IPS-NIHi7 (cell line): ENCODE measurements around the gene TPRA1.
A peak's percentile ranks its signal among the peaks of the same experiment; 100 is the strongest.

Source experiments
- DNase-seq: peaks from one replicate; pipeline ENCODE4 v3.0.0; 2012; ENCODE audit warnings: mixed read lengths; ENCODE audit errors: extremely low spot score

Gene TPRA1

DNA sequence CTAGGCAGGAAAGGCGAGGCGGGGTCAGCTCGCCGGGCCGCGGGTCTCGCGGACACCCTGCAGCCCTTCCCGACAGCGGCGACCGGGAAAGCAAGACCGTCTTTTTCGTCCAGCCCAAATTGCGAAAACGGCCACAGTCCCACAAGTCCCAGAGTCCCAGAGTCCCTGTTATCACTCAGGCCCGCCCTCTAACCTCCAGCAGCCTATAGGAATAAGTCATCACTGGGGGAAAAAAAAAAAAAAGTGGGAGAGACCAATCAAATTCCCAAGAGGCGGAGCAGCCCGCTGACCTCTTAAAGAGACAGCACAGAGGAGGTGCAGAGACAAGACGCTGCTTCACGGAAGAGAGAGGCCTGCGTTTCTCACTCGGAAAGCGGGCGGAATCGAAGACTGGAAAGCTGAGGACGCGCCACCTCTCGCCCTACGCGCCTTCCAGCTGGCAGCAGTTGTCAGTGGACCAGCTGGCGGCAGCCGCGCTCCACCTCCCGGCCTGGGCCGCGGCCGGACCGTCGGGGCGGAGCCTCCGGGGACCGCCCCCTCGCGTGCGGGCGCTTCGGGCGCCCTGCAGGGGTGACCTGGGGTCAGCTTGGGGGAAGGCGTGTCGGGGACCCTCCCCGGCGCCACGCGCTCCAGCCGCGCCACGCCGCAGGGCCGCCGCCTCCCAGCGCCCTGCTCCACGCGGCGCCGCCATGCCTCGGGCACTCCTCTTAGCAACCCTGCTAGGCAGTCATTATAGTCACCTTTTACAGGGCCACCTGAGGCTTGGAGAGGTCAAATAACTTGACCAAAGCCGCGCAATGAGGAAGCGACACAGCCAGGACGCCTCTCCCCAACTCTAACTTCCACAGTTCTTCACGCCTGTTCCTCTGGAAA is at the start of gene TPRA1:
Gene TPRA1, minus strand, starts transcription at position 141 of the 873 bp plus-strand sequence. CDS start 10,587 bp downstream, outside the sequence.
- peak; percentile 95 for DNase-seq

DNA sequence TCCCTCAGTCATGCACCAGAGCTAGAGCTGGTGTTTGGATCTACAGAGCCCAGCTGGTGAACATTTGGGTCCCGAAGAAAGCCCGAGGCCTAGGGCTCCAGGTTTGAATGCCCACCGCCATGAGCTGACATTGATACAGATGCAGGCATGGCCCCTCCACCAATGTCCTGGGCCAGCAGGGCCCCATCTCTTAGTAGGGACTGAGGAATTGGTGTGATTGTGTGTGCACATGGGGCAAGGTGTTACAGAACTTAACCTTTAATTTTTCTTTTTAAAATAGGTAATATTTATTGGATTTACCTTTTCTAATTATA is 49.5 kb upstream of the TPRA1 start:
- no peak for DNase-seq

DNA sequence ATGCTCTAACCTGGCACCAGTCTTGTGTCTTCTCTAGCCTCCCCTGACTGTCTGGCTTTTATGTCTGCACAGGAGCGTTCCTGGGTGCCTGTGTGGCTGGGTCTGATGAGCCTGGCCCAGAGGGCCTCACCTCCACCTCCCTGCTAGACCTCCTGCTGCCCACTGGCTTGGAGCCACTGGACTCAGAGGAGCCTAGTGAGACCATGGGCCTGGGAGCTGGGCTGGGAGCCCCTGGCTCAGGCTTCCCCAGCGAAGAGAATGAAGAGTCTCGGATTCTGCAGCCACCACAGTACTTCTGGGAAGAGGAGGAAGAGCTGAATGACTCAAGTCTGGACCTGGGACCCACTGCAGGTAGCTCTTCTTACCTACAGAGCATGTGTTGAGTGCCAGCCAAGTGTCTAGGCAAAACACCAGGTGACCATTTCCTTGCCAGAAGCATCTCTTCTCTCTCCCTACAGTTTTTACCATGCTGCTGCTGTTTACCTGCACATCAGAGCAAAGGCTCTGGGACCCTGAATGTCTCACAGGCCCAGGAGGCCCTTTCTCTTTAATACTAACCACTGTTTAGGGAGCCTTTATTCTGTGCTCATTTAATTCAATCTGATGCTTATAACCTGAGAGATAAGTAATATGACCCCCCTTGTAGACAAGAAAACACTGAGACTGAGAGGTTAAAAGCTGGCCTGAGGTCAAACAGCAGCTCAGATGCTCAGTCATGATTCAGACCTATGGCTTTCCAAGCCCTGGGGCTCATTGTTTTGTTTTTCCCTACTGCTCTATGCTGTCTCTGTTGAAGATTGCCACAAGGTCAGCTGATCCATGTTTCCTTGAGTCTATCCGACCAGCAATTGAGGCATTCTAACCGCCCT is 48.9 kb upstream of the TPRA1 start:
- no peak for DNase-seq

DNA sequence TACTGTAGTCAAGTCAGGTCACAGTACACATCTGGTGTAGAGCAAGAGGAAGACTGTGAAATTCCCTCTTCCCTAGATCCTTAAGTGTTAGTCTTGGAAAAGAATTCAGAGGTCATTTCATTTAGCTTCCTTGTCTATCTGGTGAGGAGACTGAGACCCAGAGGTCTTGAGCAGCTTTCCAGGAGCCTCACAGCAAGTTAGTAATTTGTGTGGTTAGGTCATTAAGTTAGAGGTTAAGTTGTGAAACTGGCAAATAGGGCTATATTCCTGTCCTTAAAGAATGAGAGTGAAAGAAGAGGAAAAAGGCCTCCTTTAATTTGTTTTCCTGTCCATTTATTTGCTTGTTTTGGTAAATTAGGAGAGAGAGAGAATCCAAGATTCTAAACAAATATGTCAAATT is 47.4 kb upstream of the TPRA1 start:
- DNase-seq = no peak

DNA sequence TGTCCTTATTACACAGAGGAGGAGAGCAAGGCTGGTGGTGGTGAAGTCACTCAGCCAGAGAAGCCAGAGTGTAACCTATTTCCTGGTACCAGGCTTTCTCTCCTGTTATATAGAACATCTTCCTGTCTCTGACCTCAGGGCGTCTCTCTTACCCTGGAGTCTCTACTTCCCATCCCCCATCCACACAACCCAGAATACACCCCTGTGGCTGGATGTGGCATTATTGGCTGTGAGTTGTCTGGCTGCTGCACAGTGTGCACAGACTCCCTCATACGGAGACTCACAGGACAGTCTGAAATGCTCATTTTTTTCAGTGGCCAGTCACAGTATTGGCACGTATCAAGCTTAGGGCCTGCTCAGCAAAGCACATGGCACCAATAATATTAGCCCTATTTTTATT is 47.0 kb upstream of the TPRA1 start:
- no peak for DNase-seq

DNA sequence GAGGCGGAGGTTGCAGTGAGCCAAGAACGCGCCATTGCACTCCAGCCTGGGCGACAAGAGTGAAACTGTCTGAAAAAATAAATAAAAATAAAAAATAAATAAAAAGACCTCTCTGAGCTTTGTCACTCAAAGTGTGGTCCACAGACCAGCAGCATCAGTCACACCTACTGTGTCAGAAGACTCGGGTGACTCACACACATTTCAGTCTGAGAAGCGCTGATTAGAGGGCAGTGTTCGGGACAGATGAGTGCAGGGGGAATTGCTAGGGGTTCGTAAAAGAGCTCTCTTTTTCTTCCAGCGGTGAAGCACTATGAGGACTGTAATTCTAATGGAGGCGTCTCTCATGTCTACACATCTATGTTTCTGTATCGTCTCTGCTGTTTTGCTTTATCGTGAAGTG is 44.1 kb upstream of the TPRA1 start:
- no peak for DNase-seq

DNA sequence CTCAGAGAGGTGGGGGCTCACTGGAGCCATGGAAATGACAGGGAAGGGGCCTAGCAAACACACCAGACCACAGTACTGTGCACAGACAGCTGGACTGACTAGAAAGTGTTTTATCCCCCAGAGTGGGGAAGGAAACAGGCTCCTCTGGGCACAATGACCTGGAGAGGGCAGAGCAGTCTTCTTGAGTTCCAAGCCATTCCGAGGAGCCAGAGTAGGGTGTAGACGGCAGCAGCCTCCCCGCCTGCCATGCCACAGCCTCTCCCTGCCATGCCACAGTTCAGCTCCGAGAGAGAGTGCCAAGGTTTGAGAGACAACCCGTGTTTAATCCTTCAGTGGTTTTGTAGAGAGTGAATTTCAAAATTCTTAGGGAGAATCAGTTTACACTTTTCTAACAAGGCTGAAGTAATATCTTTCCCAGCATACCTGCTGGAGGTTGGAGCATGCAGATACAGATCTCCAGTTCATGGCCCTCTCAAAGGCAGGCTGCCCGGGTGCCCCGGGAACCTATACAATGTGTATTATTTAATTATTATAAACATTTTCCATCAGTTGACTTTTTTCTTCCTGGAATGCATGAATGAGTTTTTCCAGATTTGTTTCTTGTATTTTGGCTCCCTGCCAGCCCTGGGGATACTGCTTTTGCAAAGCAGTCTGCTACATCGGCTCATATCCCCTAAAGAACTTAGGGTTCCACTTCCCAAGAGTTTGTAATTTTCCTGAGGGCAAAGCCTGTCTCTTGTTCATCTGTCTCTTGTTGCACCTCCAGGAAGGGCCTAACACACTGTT is 41.7 kb upstream of the TPRA1 start:
- no peak for DNase-seq

DNA sequence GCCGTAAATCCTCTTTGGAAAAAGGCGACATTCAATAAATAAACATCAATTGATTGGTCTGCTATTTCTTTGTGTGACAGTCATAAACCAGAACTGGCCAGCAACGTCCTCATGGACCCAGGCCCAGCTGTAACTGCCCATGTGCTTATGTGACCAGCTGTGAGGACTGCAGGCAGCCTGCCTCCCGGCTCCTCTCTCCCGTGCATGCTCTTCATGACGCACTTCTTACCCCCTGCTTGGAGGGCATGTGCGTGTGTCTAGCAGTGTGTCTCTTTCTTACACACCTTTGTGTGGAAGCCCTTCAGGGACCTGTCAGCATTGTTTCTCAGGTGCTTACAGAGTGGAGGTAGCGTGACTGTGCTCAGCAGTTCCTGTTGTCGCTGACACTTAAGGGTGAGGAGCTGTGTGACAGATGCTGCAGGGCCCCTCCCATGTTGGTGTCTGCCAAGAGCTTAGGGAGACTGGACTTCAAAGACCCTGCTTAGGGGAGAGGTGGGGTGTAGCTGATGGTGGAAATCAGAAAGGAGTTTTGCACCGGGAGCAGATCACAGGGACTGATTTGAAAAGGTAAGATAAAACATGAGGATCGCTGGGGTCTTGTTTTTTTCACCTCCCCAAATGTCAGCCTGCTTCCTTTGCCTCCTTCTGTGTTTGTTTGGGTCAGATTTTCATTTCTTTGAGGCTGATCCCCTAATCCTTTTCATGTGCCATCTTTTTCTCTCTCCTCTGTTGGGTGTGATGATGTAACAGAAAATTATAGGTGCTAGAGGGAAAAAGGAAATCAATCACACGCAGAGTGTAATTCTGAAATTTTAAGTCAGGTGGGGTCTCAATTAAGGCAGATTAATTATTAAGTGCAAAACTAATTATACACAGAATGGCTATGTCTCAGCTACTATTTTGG is 40.5 kb upstream of the TPRA1 start:
- no peak for DNase-seq

DNA sequence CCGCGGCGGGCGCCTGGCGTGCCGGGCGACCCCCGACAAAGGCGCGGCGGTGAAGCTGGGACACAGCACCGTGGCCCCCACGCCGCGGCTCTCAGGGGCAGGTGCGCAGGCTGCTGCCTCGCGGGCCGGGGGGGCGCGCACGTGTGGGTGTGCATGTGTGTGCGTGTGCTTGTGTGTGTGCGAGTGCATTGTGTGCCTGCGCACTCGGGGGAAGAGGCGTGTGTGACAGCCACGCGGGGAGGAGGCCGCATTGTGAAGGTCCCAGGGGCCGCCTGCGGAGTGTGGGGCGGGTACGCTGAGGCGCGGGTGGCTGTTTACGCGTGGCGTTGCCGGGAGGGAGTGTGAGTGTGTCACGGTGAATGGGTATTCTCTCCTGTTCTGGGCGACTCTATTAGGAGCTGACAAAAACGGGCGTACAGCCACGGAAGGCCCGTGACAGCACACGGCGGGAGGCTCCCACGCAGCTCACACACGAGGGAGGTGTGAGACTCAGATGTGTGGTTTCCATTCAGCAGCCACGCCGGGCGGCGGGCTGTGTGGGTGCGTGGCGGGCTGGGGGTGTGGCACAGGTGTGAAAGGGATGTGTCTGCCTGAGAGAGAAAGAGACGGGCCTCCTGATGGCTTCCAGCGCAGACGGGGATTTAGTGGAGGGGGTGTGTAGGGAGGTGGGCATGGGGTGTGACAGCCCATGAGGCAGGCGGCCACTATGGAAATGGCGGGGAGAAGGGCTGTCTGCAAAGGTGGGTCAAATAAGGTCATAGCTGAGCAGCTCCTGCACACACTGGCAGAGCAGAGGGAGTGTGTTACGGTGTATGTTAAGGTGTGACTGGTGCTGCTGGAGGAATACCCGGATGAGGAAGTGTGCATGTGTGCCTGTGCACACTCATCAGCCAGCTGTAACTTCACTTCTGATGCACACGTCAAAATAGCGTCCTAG is 39.2 kb upstream of the TPRA1 start:
- no peak for DNase-seq

DNA sequence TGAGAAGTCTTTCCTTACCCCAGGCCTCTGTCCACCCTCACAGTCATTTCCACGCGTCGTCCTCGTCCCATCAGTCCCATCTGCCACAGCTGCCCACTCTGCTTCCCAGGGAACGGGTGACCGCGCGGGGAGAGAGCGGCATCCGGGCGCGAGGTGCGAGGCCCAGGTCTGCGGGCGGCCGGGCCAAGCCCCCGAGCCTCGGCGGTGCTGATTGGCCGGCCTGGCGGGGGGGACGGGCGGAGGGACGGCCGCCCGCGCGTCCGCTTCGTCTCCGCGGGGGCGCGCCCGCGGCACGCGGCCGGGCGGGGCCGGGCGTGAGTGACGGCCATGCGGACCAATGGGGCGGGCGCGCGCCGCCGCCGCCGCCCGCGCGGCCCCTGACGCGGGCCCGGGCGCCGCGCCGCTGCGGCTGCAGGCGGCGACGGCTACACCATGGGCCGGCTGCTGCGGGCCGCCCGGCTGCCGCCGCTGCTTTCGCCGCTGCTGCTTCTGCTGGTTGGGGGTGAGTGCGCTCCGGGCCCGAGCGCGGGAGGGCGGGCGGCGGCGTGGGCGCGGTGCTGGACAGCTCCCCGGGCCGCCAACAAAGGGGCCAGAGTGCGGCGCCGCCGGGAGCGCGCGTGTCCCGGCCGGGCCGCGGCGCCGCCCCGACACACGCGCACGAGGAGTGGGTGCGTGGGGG is 38.4 kb upstream of the TPRA1 start, which contains the start of gene PODXL2:
Gene PODXL2, plus strand, starts transcription at position 398 of the 679 bp plus-strand sequence. Its CDS starts 35 bp downstream, at position 433.
- peak; percentile 91 for DNase-seq

DNA sequence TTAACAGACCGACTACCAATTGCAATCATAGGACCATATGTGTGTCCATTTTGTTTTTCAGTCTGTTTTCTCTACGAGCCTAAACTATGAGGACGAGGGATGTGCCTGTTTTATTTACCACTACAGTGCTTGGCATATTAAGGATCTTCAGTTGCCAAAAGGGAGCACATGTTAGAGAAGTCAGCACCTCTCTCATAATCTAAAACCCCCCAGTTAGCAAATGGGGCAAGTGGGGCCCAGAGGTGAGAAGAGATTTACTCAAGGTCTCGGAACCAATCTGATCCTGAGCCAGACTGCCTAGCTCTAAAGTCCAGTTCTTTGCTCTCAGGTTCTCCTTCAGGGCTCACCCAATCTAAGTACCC is 37.9 kb upstream of the TPRA1 start:
- no peak for DNase-seq

DNA sequence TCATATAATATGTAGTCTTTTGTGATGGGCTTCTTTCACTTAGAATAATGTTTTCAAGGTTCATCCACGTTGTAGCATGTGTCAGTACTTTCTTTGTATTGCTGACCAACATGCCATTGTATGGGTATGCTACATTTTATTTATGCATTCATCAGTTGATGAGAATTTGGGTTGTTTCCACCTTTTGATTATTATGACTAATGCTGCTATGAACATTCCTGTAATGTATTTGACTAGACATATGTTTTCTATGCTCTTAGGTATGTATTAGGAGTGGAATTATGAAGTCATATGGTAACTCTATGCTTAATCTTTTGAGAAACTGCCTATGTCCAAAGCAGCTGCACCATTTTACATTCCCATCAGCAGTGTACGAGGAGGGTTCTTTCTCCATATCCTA is 35.3 kb upstream of the TPRA1 start:
- no peak for DNase-seq

DNA sequence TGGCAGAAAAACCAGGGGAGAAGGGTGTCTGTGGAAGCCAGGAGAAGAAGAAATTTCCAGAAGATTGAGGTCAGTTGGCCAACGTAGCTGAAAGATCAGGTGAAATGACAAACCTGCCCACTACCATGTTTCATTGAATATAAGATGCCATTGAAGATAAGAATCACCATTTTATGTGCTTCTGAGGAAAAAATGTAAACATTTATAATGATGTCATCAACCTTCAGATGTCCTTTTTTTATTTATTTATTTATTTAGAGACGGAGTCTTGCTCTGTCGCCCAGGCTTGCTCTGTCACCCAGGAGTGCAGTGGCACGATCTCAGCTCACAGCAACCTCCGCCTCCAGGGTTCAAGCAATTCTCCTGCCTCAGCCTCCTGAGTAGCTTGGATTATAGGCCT is 33.5 kb upstream of the TPRA1 start:
- DNase-seq = no peak

DNA sequence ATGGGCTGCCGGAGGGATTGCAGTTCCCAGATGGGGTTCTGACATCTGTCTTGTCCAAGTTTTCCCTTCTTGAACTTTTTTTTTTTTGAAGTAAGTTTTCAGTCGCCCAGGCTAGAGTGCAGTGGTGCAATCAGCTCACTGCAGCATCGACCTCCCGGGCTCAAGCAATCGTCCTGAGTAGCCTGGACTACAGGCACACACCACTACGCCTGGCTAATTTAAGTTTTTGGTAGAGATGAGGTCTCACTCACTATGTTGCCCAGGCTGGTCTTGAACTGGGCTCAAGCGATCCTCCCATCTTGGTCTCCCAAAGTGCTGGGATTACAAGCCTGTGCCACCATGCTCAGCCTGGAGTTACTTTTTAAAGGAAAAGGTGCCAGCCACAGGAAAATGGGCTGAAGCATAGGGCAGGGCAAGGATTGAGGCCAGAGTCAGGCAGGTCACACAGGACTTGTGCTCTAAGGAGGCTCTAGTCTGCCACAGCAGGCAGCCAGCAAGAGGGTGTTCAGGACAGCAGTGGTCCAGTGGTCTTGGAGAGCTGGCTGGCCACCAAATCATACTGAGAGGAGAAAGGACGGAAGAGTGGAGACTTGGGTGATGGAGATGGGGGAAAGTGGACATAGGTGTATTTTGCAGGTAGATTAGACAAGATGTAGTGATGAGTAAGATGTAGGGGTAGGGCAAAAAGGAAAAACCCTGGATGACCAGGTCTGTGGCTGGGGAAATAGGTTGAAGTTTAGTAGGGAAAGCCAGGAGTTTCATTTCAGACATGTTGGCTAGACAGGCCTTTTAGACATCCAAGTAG is 32.4 kb upstream of the TPRA1 start:
- DNase-seq = no peak

DNA sequence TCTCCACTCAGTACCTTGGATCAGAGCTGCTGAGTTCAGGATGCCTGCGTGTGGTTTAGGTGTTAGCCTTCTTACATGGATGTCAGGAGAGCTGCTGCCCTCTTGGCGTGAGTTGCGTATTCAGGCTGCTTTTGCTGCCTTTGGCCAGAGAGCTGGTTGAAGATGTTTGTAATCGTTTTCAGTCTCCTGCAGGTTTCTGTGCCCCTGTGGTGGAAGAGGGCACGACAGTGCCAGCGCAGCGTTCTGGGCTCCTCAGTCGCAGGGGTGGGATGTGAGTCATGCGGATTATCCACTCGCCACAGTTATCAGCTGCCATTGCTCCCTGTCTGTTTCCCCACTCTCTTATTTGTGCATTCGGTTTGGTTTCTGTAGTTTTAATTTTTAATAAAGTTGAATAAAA is 31.5 kb upstream of the TPRA1 start:
- no peak for DNase-seq

DNA sequence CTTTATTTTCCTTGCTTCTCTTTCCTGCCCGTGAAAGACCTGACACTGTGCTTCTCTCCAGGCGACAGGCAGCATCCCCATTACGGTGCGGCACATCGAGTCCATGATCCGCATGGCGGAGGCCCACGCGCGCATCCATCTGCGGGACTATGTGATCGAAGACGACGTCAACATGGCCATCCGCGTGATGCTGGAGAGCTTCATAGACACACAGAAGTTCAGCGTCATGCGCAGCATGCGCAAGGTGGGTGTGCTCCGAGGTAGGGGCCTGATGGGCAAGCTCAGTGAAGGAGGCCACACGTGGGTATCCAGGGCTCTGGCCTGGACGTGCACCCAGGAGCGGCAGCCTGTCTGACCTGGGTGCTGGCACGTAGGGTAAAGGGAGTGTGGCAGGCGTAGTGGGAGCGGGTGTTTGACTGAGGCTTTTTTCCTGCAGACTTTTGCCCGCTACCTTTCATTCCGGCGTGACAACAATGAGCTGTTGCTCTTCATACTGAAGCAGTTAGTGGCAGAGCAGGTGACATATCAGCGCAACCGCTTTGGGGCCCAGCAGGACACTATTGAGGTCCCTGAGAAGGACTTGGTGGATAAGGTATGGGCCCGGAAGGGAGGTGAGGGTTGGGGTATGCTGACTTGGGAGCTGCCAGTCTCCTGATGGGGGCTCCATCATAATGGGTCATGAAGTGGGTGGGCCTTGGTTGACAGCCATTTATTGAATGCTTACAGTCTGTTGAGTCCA is 30.3 kb upstream of the TPRA1 start:
- DNase-seq = no peak

DNA sequence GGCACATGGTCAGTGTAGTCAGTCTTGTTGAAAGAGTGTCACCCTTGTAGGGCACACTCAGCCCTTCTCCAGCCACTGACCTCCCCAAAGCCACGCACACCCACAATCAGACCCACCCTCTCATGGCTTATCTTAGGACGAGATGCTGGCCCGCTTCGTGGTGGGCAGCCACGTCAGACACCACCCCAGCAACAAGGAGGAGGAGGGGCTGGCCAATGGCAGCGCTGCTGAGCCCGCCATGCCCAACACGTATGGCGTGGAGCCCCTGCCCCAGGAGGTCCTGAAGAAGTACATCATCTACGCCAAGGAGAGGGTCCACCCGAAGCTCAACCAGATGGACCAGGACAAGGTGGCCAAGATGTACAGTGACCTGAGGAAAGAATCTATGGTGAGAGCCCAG is 28.4 kb upstream of the TPRA1 start:
- no peak for DNase-seq
